Measurements from ENCODE around the gene RPL36. TPM values are rescaled to one million over a fixed set of nuclear protein-coding genes. Genes with fewer than 3 reads are reported as not detected.

RPL36 gene
- polyA plus RNA-seq, 3 donors: 336 to 708 (median 627) TPM

- 99% methylated on average over 6 of the region's 8 CpGs for WGBS (ENCODE audit: insufficient coverage)
- Histone ChIP-seq H2AFZ (ENCODE audit: insufficient read depth, low read depth, low read length, poor library complexity, severe bottlenecking) (no peak overlapping the region), H4K20me1 (ENCODE audit: insufficient read depth, low read length) (peaks cover 13% of the 10 kb centered on the region), H3K27ac (ENCODE audit: low read depth in 1 of 2, low read length in 2 of 2) (no peak overlapping the region), H3K79me2 (ENCODE audit: insufficient read depth, low read length) (peaks cover 11% of the 10 kb centered on the region), H3K36me3 (replicated peaks in 1 of 2; ENCODE audit: control insufficient read depth in 1 of 2, insufficient read depth in 2 of 2, low read length in 2 of 2) (peaks cover 70 to 77% of the 10 kb centered on the region in 2 donors), H3K4me3 (replicated peaks in 1 of 3; ENCODE audit: low read depth in 2 of 3, low read length in 3 of 3) (no peak overlapping the region), H3K9ac (ENCODE audit: insufficient read depth, low read length, poor library complexity, severe bottlenecking) (no peak overlapping the region), H3K9me3 (replicated peaks in 1 of 2; ENCODE audit: control insufficient read depth in 1 of 2, insufficient read depth in 1 of 2, low read length in 2 of 2) (no peaks in the 10 kb centered on the region), H3K4me1 (ENCODE audit: control insufficient read depth in 1 of 2, insufficient read depth in 2 of 2, low read length in 2 of 2) (no peaks in the 10 kb centered on the region), H3K27me3 (ENCODE audit: control insufficient read depth in 2 of 2, insufficient read depth in 2 of 2, low read length in 2 of 2) (no peaks in the 10 kb centered on the region), H3K4me2 (replicated peaks; ENCODE audit: extremely low read depth, low read length, poor library complexity, severe bottlenecking) (no peak overlapping the region)
- DNase-seq: no peak
- intact Hi-C loops (cut with micrococcal nuclease): no loop called here
- TF ChIP-seq CTCF (IDR thresholded peaks at IDR 0.05): no peak
- peaks cover 0 to 3% (median 0%) of the 10 kb centered on the region in 3 donors for H3K27me3 Mint-ChIP-seq (ENCODE audit: low read depth in 3 of 3)
- H3K27ac Mint-ChIP-seq: peak overlapping the region in 1 of 7 donors; percentile 41
- no peaks in the 10 kb centered on the region for H3K4me1 Mint-ChIP-seq
- no peak overlapping the region for H3K4me3 Mint-ChIP-seq
- H3K9me3 Mint-ChIP-seq: no peaks in the 10 kb centered on the region
- H3K36me3 Mint-ChIP-seq: peaks cover 54 to 82% of the 10 kb centered on the region in 2 donors
Observed at GRCh38 chr19:5711025-5711424, 20.9 kb downstream of the RPL36 start.

- no peaks in the 10 kb centered on the region for H3K9me3 Mint-ChIP-seq
- 94% methylated on average over 22 of the region's 25 CpGs for WGBS (ENCODE audit: insufficient coverage)
- Histone ChIP-seq H3K4me2 (replicated peaks; ENCODE audit: extremely low read depth, low read length, poor library complexity, severe bottlenecking) (no peak overlapping the region), H3K36me3 (replicated peaks in 1 of 2; ENCODE audit: control insufficient read depth in 1 of 2, insufficient read depth in 2 of 2, low read length in 2 of 2) (peaks cover 65 to 70% of the 10 kb centered on the region in 2 donors), H3K9ac (ENCODE audit: insufficient read depth, low read length, poor library complexity, severe bottlenecking) (no peak overlapping the region), H3K79me2 (ENCODE audit: insufficient read depth, low read length) (peaks cover 18% of the 10 kb centered on the region), H3K4me1 (ENCODE audit: control insufficient read depth in 1 of 2, insufficient read depth in 2 of 2, low read length in 2 of 2) (no peaks in the 10 kb centered on the region), H3K27me3 (ENCODE audit: control insufficient read depth in 2 of 2, insufficient read depth in 2 of 2, low read length in 2 of 2) (no peaks in the 10 kb centered on the region), H2AFZ (ENCODE audit: insufficient read depth, low read depth, low read length, poor library complexity, severe bottlenecking) (no peak overlapping the region), H4K20me1 (ENCODE audit: insufficient read depth, low read length) (peaks cover 13% of the 10 kb centered on the region), H3K27ac (ENCODE audit: low read depth in 1 of 2, low read length in 2 of 2) (no peak overlapping the region), H3K9me3 (replicated peaks in 1 of 2; ENCODE audit: control insufficient read depth in 1 of 2, insufficient read depth in 1 of 2, low read length in 2 of 2) (no peaks in the 10 kb centered on the region), H3K4me3 (replicated peaks in 1 of 3; ENCODE audit: low read depth in 2 of 3, low read length in 3 of 3) (no peak overlapping the region)
- intact Hi-C loops (cut with micrococcal nuclease): no loop called here
- DNase-seq: peak in 1 of 3 donors; percentile 4
- H3K36me3 Mint-ChIP-seq: peaks cover 49 to 78% of the 10 kb centered on the region in 2 donors
- peak overlapping the region in 3 of 7 donors; percentile 18 to 31 (median 26) for H3K27ac Mint-ChIP-seq
- H3K4me3 Mint-ChIP-seq: no peak overlapping the region
- H3K27me3 Mint-ChIP-seq (ENCODE audit: low read depth in 3 of 3): peaks cover 0 to 3% (median 0%) of the 10 kb centered on the region in 3 donors
- TF ChIP-seq CTCF (IDR thresholded peaks at IDR 0.05): no peak
- no peaks in the 10 kb centered on the region for H3K4me1 Mint-ChIP-seq
Observed at GRCh38 chr19:5711713-5712161, 21.6 kb downstream of the RPL36 start.

Data from CD14-positive monocyte (primary cell).